ENCODE results near the gene DBH. TPM values are rescaled to one million over a fixed set of nuclear protein-coding genes. Genes with fewer than 3 reads are reported as not detected.

Gene DBH
- total RNA-seq, 1 donor from 2014 or later = not detected

DNA sequence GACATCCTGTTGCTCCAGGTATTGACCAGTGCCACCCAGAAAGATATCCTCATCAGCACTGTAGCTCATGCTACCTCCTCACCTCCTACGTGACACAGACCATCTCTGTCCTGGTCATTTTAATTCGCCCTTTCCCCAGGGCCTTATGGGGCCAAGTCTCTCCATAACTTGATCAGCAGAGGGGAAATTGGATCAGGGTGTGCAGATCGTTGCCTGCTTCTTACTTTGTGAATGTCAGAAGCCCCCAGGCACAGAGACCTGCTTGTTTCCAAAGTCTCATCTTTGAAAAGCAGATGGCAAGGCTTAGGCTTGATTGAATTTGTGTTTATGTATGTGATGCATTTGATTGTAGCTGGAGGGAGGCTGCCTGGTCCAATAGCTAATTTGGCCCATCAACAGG is 8.8 kb upstream of the DBH start:
- Histone ChIP-seq H3K4me1 (no peaks in the 10 kb centered on the region), H3K36me3 (no peaks in the 10 kb centered on the region), H3K4me3 (no peak overlapping the region), H3K9me3 (no peaks in the 10 kb centered on the region), H3K27me3 (peaks cover 13% of the 10 kb centered on the region), H3K27ac (no peak overlapping the region)
- ATAC-seq (no peak), DNase-seq (no peak)
- TF ChIP-seq, protein P1, sequence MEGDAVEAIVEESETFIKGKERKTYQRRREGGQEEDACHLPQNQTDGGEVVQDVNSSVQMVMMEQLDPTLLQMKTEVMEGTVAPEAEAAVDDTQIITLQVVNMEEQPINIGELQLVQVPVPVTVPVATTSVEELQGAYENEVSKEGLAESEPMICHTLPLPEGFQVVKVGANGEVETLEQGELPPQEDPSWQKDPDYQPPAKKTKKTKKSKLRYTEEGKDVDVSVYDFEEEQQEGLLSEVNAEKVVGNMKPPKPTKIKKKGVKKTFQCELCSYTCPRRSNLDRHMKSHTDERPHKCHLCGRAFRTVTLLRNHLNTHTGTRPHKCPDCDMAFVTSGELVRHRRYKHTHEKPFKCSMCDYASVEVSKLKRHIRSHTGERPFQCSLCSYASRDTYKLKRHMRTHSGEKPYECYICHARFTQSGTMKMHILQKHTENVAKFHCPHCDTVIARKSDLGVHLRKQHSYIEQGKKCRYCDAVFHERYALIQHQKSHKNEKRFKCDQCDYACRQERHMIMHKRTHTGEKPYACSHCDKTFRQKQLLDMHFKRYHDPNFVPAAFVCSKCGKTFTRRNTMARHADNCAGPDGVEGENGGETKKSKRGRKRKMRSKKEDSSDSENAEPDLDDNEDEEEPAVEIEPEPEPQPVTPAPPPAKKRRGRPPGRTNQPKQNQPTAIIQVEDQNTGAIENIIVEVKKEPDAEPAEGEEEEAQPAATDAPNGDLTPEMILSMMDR (IDR thresholded peaks at IDR 0.05) = no peak
- intact Hi-C loops (cut with DNase I) = no loop called here

DNA sequence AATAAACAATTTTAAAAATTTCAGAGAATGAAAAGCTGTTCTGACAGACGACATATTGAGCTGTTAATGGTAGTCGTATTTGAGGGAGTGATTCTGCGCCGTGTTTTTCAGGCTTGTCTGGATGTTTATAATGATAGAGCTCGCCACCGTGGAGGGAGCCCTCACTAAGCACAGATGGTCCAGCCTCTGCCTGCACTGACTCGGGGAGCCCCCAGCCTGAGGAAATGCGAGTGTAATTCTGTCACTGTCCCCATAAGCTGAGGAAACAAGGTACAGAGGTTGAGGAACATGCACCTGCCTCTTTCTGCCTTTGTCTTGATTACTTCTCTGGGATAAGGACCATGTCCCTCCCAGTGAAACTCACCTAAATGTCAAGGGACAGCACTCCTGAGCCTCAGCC is 7.4 kb upstream of the DBH start:
- Histone ChIP-seq H3K27me3 (peaks cover under 1% of the 10 kb centered on the region), H3K9me3 (no peaks in the 10 kb centered on the region), H3K27ac (no peak overlapping the region), H3K4me1 (no peaks in the 10 kb centered on the region), H3K4me3 (no peak overlapping the region), H3K36me3 (no peaks in the 10 kb centered on the region)
- intact Hi-C loops (cut with DNase I) = no loop called here
- TF ChIP-seq, protein P1 (IDR thresholded peaks at IDR 0.05) = no peak
- DNase-seq (no peak), ATAC-seq (no peak)

DNA sequence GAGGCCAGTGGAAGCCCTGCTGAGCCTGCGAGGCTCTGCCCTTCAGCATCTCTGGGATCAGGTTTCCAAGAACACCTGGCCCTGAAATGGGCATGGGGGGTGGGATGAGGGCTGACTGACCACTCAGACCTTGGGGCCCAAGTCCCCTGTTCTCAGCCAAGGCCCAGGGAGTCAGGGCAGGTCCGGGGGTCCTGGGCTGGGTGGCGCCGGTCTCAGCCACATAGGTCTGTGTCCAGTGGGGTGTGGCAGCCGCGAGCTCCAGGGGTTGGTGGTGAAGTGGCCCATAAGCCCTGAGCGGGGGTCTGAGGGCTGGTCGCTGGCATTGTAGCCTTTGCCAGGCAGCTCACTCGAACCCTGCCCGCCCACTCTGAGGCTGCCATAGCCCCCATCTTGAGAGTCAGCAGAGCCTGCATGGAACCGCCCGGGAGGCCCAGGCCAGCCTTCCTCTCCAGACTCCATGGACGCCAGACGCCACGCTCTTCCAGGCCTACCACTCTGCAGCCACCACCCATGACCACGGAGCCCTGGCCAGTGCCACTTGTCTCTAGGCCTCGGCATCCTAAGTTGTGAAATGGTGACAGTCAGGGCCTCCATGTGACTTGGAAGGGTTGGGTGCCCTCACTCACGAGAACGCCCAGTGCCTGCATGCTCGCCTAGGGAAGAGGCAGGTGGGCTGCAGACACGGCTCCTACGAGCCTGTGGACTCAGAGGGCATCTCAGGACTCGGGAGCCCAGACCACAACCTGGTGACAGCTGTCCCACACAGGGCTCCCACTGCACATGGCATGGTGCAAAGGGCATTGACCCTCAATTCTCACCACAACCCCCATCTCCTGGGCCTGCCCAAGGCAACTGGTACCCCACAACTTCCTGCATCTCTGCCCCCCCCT is 6.7 kb upstream of the DBH start:
- ATAC-seq = no peak
- no peak for DNase-seq
- TF ChIP-seq, protein P1 (IDR thresholded peaks at IDR 0.05) = no peak

DNA sequence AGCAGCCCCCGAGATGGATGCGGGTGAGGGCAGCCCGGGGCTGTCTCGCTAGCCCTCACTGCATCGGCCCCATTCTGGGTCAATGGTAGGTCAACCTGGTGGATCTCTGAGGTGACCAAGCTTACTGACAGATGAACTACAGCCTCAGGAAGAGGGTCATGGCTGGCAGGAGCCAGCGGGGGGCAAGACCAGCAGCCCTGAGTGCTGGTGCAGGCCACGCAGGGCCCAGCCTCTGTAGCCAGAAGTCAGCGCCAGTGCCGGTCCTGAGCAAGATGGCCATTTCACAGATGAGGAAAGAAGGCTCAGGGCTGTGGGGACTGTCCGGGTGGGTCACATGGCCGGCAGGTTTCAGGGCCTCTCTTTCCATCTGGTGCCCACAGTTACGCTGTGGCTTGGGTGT is 5.1 kb upstream of the DBH start:
- TF ChIP-seq, protein P1 (IDR thresholded peaks at IDR 0.05) = no peak
- Histone ChIP-seq H3K27ac (no peak overlapping the region), H3K36me3 (no peaks in the 10 kb centered on the region), H3K27me3 (peaks cover 8% of the 10 kb centered on the region), H3K9me3 (no peaks in the 10 kb centered on the region), H3K4me3 (no peak overlapping the region), H3K4me1 (no peaks in the 10 kb centered on the region)
- ATAC-seq (no peak), DNase-seq (no peak)
- intact Hi-C loops (cut with DNase I) = no loop called here

More for the DNA sequence above, 6.7 kb upstream of the DBH start:
- H3K9me3 ChIP-seq = no peaks in the 10 kb centered on the region
- no peak overlapping the region for H3K4me3 ChIP-seq
- H3K27ac ChIP-seq = no peak overlapping the region
- H3K36me3 ChIP-seq = no peaks in the 10 kb centered on the region
- peaks cover 5% of the 10 kb centered on the region for H3K27me3 ChIP-seq
- intact Hi-C loops (cut with DNase I) = no loop called here
- no peaks in the 10 kb centered on the region for H3K4me1 ChIP-seq

DNA sequence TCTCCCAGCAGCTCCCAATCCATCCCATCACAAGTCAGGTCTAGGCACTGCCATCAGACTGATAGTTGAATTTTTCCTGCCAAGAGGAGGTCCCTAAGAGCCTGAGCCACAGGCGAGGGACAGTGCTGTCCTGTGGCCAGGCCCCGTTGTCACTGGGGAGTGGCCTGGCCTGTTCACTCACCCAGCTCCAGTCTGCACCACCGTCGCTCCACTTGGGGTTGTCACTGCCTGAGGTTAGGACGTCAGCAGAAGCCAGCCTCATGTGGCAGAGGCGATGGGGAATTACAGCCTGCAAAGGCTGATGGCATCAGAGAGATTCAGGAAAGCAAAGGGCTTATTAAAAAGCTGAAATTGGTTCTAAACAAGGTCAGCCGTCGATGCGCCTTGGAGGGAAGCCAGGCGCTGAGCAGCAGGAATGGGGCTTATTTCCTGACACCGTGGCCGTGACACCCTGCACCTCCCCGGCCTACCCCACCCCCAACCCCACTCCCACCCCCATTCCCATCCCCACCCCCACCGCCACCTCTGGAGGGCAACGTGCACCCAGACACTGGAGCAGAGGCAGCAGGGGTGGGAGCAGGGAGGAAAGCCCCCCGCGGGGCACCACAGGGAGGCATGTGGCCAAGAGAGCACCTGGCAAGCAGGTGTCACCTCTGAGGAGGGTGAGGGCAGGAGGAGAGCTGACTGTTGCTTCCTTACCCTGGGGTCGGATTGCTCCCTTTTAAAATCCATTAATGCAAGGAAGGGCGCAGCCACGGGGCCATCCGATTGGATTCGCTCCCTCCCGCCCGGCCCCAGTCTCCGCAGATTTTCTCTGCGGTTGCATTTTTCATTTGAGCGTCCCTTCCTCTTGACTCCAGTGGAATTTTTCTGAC is 3.1 kb upstream of the DBH start:
- no peaks in the 10 kb centered on the region for H3K9me3 ChIP-seq
- H3K36me3 ChIP-seq = no peaks in the 10 kb centered on the region
- peaks cover 8% of the 10 kb centered on the region for H3K27me3 ChIP-seq
- no peak overlapping the region for H3K27ac ChIP-seq
- intact Hi-C loops (cut with DNase I) = no loop called here
- TF ChIP-seq, protein P1 (IDR thresholded peaks at IDR 0.05) = no peak
- no peak for DNase-seq
- ATAC-seq = no peak
- no peaks in the 10 kb centered on the region for H3K4me1 ChIP-seq
- no peak overlapping the region for H3K4me3 ChIP-seq
